Measurements from ENCODE around the gene JAKMIP2.
"Not testable (repeated sequence)": the region's sequence is repeated elsewhere in the genome, so short reads cannot be mapped to it uniquely, and the experiment has no call there.

Gene JAKMIP2

GRCh38 chr5:147743678-147744374 lies 38.7 kb downstream of the JAKMIP2 start:
- no peak for DNase-seq

GRCh38 chr5:147743012-147743411 lies 39.5 kb downstream of the JAKMIP2 start:
- DNase-seq: no peak

GRCh38 chr5:147742151-147742550 lies 40.4 kb downstream of the JAKMIP2 start:
- no peak for DNase-seq

- no peak for DNase-seq
Measured at GRCh38 chr5:147740864-147741263, 41.7 kb downstream of the JAKMIP2 start.

GRCh38 chr5:147737921-147738320 lies 44.6 kb downstream of the JAKMIP2 start:
- no peak for DNase-seq

GRCh38 chr5:147735621-147736125 lies 46.9 kb downstream of the JAKMIP2 start:
- no peak for DNase-seq

- DNase-seq: no peak
Measured at GRCh38 chr5:147734894-147735293, 47.6 kb downstream of the JAKMIP2 start.

- DNase-seq: no peak
Measured at GRCh38 chr5:147733075-147733474, 49.5 kb downstream of the JAKMIP2 start.

- DNase-seq: no peak
Measured at GRCh38 chr5:147732291-147732883, 50.1 kb downstream of the JAKMIP2 start.

GRCh38 chr5:147731431-147732290 lies 50.9 kb downstream of the JAKMIP2 start:
- no peak for DNase-seq

GRCh38 chr5:147727200-147727599 lies 55.3 kb downstream of the JAKMIP2 start:
- no peak for DNase-seq

GRCh38 chr5:147721191-147721960 lies 61.2 kb downstream of the JAKMIP2 start:
- not testable (repeated sequence) for DNase-seq

GRCh38 chr5:147713550-147714295 lies 68.8 kb downstream of the JAKMIP2 start:
- no peak for DNase-seq

GRCh38 chr5:147712598-147712997 lies 69.9 kb downstream of the JAKMIP2 start:
- DNase-seq: no peak

GRCh38 chr5:147712019-147712418 lies 70.5 kb downstream of the JAKMIP2 start:
- no peak for DNase-seq

- DNase-seq: no peak
Measured at GRCh38 chr5:147711019-147711418, 71.5 kb downstream of the JAKMIP2 start.

- no peak for DNase-seq
Measured at GRCh38 chr5:147708708-147709107, 73.8 kb downstream of the JAKMIP2 start.

- no peak for DNase-seq
Measured at GRCh38 chr5:147704544-147704943, 78.0 kb downstream of the JAKMIP2 start.

- no peak for DNase-seq
Measured at GRCh38 chr5:147701468-147701867, 81.1 kb downstream of the JAKMIP2 start.

GRCh38 chr5:147699496-147700088 lies 82.9 kb downstream of the JAKMIP2 start:
- no peak for DNase-seq

GRCh38 chr5:147697380-147697779 lies 85.1 kb downstream of the JAKMIP2 start:
- DNase-seq: no peak

- no peak for DNase-seq
Measured at GRCh38 chr5:147694772-147695171, 87.8 kb downstream of the JAKMIP2 start.
